Vagina (tissue), 2 donors: ENCODE measurements around the gene PLA2G5. TPM values are rescaled to one million over a fixed set of nuclear protein-coding genes. Genes with fewer than 3 reads are reported as not detected.
"Not testable (repeated sequence)": the region's sequence is repeated elsewhere in the genome, so short reads cannot be mapped to it uniquely, and the experiment has no call there.

Experiments
- DNase-seq, 2 donors: peaks; one replicate each; pipeline ENCODE4 v3.0.0-alpha.2; 2017; ENCODE audit errors: extremely low spot score in 2 of 2
- H3K27ac ChIP-seq: fragments of 200-600 bp; sonication (generic); one replicate; pipeline ENCODE4 v1.5.1; 2019
- H3K27me3 ChIP-seq: fragments of 200-600 bp; sonication (generic); one replicate; pipeline ENCODE4 v1.5.1; 2019
- H3K36me3 ChIP-seq, 2 donors: fragments of 200-600 bp; sonication (generic); one replicate each; pipeline ENCODE4 v1.5.1; 2017 to 2019
- H3K4me1 ChIP-seq: fragments of 200-600 bp; sonication (generic); one replicate; pipeline ENCODE4 v1.5.1; 2019
- H3K4me3 ChIP-seq, 2 donors: fragments of 200-600 bp; sonication (generic); 1 replicate in 1 of 2; 2 replicates in 1 of 2; pipeline ENCODE4 v1.5.1; 2016 to 2019
- H3K9me3 ChIP-seq: fragments of 200-600 bp; sonication (generic); one replicate; pipeline ENCODE4 v1.5.1; 2019
- POLR2A ChIP-seq, 2 donors: fragments of 450-650 bp; IDR thresholded peaks; one replicate each; pipeline ENCODE4 v1.6.1; 2017; ENCODE audit warnings: antibody characterized with exemption in 2 of 2, mild to moderate bottlenecking in 2 of 2, moderate library complexity in 2 of 2
- POLR2AphosphoS5 ChIP-seq, 2 donors: sonication (generic); formaldehyde crosslinking; IDR thresholded peaks; one replicate each; pipeline ENCODE4 v1.9.0; 2017; ENCODE audit warnings: antibody characterized with exemption in 2 of 2, mild to moderate bottlenecking in 2 of 2, low read depth in 1 of 2; ENCODE audit not compliant: insufficient read depth in 1 of 2
- intact Hi-C: fragments of 100-400 bp; cut with DNase I; formaldehyde crosslinking; loops from one replicate; pipeline ENCODE4 v1.15.1; 2023
- total RNA-seq: library from RNA; depleted of rRNA; stranded (reverse); fragments of >200 nt; gene quantifications from one replicate; pipeline ENCODE4 v1.2.3, GENCODE V29; 2016
- TF ChIP-seq, protein P1 (sequence below), 3 experiments: fragments of 450-650 bp in 2 of 3; fragments of 200-600 bp in 1 of 3; sonication (generic) in 1 of 3; IDR thresholded peaks; one replicate each; pipeline ENCODE4 v1.5.1; 2017 to 2019; ENCODE audit warnings: antibody characterized with exemption in 3 of 3, mild to moderate bottlenecking in 2 of 3, moderate library complexity in 2 of 3

The PLA2G5 gene, protein sequence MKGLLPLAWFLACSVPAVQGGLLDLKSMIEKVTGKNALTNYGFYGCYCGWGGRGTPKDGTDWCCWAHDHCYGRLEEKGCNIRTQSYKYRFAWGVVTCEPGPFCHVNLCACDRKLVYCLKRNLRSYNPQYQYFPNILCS
- total RNA-seq, result 2.7 TPM

DNA sequence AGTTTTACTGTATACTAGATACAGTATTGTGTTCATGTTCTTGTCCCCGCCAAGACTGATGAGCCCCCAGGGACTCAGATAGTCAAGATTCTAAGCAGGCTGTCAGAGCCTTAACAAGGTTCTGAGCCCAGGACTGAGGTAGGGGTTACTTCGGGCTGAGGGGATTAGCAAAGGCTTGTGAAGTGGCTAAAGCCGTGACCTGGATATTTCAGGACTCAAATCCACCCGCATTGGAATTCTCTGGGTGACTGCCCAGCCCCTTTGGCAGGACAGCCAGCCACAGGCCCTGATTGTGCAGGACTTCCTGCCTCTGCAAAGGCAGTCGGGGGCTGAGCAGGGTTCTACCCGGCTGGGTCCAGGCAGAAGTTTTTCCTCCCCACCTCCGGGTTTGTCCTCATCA lies at the start of gene PLA2G5:
PLA2G5 (plus strand) TSS at position 321 of the 400 bp plus-strand sequence. CDS start 14,637 bp downstream, outside the sequence.
- no peaks in the 10 kb centered on the region for H3K4me1 ChIP-seq
- intact Hi-C loops, result no loop called here
- peak in 1 of 2 donors; percentile 82 for DNase-seq
- H3K9me3 ChIP-seq, result no peaks in the 10 kb centered on the region
- H3K27ac ChIP-seq, result no peak within 1 kb of the TSS
- H3K4me3 ChIP-seq, result no peak within 1 kb of the TSS
- TF ChIP-seq POLR2A (IDR thresholded peaks at IDR 0.05) (no peak), POLR2AphosphoS5 (IDR thresholded peaks at IDR 0.05; ENCODE audit: insufficient read depth in 1 of 2, low read depth in 1 of 2) (no peak)
- TF ChIP-seq, protein P1, sequence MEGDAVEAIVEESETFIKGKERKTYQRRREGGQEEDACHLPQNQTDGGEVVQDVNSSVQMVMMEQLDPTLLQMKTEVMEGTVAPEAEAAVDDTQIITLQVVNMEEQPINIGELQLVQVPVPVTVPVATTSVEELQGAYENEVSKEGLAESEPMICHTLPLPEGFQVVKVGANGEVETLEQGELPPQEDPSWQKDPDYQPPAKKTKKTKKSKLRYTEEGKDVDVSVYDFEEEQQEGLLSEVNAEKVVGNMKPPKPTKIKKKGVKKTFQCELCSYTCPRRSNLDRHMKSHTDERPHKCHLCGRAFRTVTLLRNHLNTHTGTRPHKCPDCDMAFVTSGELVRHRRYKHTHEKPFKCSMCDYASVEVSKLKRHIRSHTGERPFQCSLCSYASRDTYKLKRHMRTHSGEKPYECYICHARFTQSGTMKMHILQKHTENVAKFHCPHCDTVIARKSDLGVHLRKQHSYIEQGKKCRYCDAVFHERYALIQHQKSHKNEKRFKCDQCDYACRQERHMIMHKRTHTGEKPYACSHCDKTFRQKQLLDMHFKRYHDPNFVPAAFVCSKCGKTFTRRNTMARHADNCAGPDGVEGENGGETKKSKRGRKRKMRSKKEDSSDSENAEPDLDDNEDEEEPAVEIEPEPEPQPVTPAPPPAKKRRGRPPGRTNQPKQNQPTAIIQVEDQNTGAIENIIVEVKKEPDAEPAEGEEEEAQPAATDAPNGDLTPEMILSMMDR (IDR thresholded peaks at IDR 0.05), result no peak
- no peaks in the 10 kb centered on the region for H3K36me3 ChIP-seq
- no peaks in the 10 kb centered on the region for H3K27me3 ChIP-seq

DNA sequence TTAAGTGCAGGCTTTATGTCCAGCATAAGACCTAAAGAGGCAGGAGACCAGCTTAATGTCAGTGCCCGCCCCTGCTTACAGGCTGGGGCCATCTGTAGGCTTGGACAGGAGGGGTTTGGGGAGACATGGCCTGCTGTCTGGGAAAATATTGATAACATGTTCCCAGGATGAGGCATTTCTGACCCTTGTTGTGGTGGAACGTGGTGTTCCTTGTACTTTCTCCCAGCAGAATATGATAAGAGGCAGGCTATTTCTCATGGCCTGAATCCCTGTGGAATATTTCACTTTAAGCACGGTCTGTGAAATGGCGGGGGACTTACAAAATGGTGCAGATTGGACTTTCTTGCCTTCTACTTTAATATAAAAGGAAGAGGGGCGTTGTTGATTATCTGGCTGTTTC lies 41.9 kb upstream of the PLA2G5 start:
- intact Hi-C loops, result no loop called here
- H3K27ac ChIP-seq, result no peak overlapping the region
- H3K27me3 ChIP-seq, result no peaks in the 10 kb centered on the region
- H3K4me1 ChIP-seq, result no peaks in the 10 kb centered on the region
- TF ChIP-seq POLR2AphosphoS5 (IDR thresholded peaks at IDR 0.05; ENCODE audit: insufficient read depth in 1 of 2, low read depth in 1 of 2), result no peak
- no peak for TF ChIP-seq POLR2A (IDR thresholded peaks at IDR 0.05)
- TF ChIP-seq, protein P1 (IDR thresholded peaks at IDR 0.05), result no peak
- no peak overlapping the region for H3K4me3 ChIP-seq
- H3K9me3 ChIP-seq, result no peaks in the 10 kb centered on the region
- H3K36me3 ChIP-seq, result no peaks in the 10 kb centered on the region
- no peak for DNase-seq

DNA sequence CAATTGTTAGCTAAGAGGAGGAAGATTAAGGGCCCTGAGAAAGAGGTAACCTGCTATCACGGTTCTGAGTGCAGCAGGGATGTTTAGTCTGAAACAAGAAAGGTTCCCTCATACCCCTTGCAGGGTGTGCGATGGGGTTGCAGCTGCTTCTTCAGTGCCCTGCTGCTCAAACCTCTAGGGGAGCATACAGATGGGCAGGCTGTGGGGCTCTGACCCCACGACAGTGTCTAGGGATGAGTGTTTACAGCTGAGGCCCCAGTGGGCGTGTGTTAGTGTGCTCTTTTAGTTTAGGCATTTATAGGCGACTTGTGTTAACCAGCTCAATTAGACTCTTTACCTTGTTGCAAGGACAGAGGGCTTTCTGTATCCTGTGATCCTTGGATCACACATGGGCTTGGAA lies 41.3 kb upstream of the PLA2G5 start:
- H3K27ac ChIP-seq, result no peak overlapping the region
- H3K27me3 ChIP-seq, result no peaks in the 10 kb centered on the region
- DNase-seq, result no peak
- H3K36me3 ChIP-seq, result no peaks in the 10 kb centered on the region
- H3K4me1 ChIP-seq, result no peaks in the 10 kb centered on the region
- intact Hi-C loops, result no loop called here
- no peak overlapping the region for H3K4me3 ChIP-seq
- TF ChIP-seq POLR2AphosphoS5 (IDR thresholded peaks at IDR 0.05; ENCODE audit: insufficient read depth in 1 of 2, low read depth in 1 of 2) (no peak), POLR2A (IDR thresholded peaks at IDR 0.05) (no peak)
- TF ChIP-seq, protein P1 (IDR thresholded peaks at IDR 0.05), result no peak
- H3K9me3 ChIP-seq, result no peaks in the 10 kb centered on the region

DNA sequence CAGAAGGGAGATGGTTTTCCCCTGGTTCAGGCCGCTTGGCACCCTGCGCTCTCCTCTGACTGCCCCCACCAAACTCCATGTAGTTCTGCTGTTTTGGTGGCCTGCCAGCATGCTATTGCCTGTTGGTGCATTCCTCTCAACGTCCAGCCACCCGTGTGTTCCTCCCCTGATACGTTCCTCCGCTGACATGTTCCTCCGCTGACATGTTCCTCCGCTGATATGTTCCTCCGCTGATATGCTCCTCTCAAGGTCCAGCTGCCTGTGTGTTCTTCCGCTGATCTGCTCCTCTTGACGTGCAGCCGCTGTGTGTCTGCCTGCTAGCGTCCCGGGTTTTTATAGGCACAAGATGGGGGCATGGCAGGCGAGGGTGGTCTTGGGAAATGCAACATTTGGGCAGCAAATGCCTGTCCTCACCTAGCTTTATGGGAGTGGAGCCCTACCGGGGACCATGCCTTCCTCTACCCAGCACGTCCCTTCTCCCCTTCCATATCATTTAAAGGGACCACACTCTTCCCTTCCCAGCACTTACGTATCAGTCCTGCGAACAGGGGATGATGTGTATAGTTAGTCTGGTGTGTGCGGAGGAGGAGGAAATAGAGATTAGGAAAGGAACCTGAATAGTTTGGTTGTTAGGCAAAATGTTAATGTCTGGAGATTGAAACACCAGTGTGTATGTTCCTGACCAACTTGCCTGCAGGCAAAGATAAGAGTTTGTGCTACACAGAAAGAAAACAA lies 40.6 kb upstream of the PLA2G5 start:
- no peaks in the 10 kb centered on the region for H3K27me3 ChIP-seq

DNA sequence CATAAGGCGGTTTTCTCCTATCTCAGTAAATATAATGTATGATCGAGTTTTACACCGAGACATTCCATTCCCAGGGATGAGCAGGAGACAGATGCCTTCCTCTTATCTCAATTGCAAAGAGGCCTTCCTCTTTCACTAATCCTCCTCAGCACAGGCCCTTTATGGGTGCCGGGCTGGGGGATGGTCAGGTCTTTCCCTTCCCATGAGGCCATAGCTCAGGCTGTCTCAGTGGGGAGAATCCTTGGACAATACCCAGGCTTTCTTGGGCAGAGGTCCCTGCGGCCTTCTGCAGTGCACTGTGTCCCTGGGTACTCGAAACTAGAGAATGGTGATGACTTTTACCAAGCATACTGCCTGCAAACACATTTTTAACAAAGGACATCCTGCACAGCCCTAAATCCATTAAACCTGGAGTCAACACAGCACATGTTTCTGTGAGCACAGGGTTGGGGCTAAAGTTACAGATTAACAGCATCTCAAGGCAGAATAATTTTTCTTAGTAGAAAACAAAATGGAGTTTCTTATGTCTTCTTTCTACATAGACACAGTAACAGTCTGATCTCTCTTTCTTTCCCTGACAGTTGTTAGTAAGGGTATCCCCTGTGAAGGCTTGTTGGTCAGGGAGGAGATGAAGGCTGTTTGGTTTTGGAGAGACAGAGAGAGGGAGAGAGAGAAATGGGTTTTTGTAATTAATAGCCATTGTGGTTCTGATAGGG lies 39.4 kb upstream of the PLA2G5 start:
- H3K9me3 ChIP-seq, DNase-seq, H3K4me1 ChIP-seq, intact Hi-C loops, H3K27ac ChIP-seq, H3K36me3 ChIP-seq, H3K4me3 ChIP-seq, H3K27me3 ChIP-seq: not testable (repeated sequence)

More for the DNA sequence above, 40.6 kb upstream of the PLA2G5 start:
- Histone ChIP-seq H3K36me3 (no peaks in the 10 kb centered on the region), H3K27ac (no peak overlapping the region), H3K9me3 (no peaks in the 10 kb centered on the region), H3K4me3 (no peak overlapping the region), H3K4me1 (no peaks in the 10 kb centered on the region)
- TF ChIP-seq, protein P1 (IDR thresholded peaks at IDR 0.05), result no peak
- TF ChIP-seq POLR2A (IDR thresholded peaks at IDR 0.05), result no peak
- no peak for TF ChIP-seq POLR2AphosphoS5 (IDR thresholded peaks at IDR 0.05; ENCODE audit: insufficient read depth in 1 of 2, low read depth in 1 of 2)
- intact Hi-C loops, result no loop called here
- no peak for DNase-seq
